Measurements from ENCODE around the gene VSTM2L. TPM values are rescaled to one million over a fixed set of nuclear protein-coding genes. Genes with fewer than 3 reads are reported as not detected.

VSTM2L gene
- total RNA-seq, 1 donor from 2014 or later, result not detected

GRCh38 chr20:37913567-37914366 is 10.8 kb downstream of the VSTM2L start:
- Mint-ChIP-seq H3K27me3 (peaks cover 51% of the 10 kb centered on the region), H3K9me3 (no peaks in the 10 kb centered on the region), H3K4me1 (peaks cover 19% of the 10 kb centered on the region), H3K36me3 (ENCODE audit: low read depth) (no peaks in the 10 kb centered on the region), H3K27ac (no peak overlapping the region), H3K4me3 (no peak overlapping the region)
- intact Hi-C loops (cut with micrococcal nuclease), result no loop called here
- ATAC-seq (ENCODE audit: low read depth) (no peak), DNase-seq (no peak)
- ChIA-PET POLR2A (interaction anchor here (0.8 kb wide), 1 partner anchor 119 kb away, joined by 3 read pairs; the partner anchor contains the start of gene TTI1), CTCF (no interaction called here)
- no peak for TF ChIP-seq CTCF (IDR thresholded peaks at IDR 0.05)

GRCh38 chr20:37914367-37914671 is 11.4 kb downstream of the VSTM2L start:
- no peak for ATAC-seq (ENCODE audit: low read depth)
- H3K9me3 Mint-ChIP-seq, result no peaks in the 10 kb centered on the region
- H3K4me3 Mint-ChIP-seq, result peak overlapping the region; percentile 71
- no peak overlapping the region for H3K27ac Mint-ChIP-seq
- intact Hi-C loops (cut with micrococcal nuclease), result no loop called here
- ChIA-PET CTCF (interaction anchor here (0.8 kb wide), 1 partner anchor 144 kb away, joined by 3 read pairs; no protein-coding TSS in a partner anchor), POLR2A (no interaction called here)
- no peaks in the 10 kb centered on the region for H3K36me3 Mint-ChIP-seq (ENCODE audit: low read depth)
- no peak for TF ChIP-seq CTCF (IDR thresholded peaks at IDR 0.05)
- H3K4me1 Mint-ChIP-seq, result peaks cover 19% of the 10 kb centered on the region
- DNase-seq, result no peak
- peaks cover 46% of the 10 kb centered on the region for H3K27me3 Mint-ChIP-seq

GRCh38 chr20:37914672-37915433 is 11.9 kb downstream of the VSTM2L start:
- H3K36me3 Mint-ChIP-seq (ENCODE audit: low read depth), result no peaks in the 10 kb centered on the region
- H3K4me1 Mint-ChIP-seq, result peaks cover 19% of the 10 kb centered on the region
- H3K27ac Mint-ChIP-seq, result no peak overlapping the region
- no peak for TF ChIP-seq CTCF (IDR thresholded peaks at IDR 0.05)
- intact Hi-C loops (cut with micrococcal nuclease), result no loop called here
- peak overlapping the region; percentile 71 for H3K4me3 Mint-ChIP-seq
- H3K9me3 Mint-ChIP-seq, result no peaks in the 10 kb centered on the region
- peak; percentile 26 for DNase-seq
- ChIA-PET CTCF (interaction anchor here (0.8 to 1.6 kb wide), 2 partner anchors 77 to 143 kb away, joined by 3 to 4 read pairs; no protein-coding TSS in a partner anchor), POLR2A (interaction anchor here (0.7 kb wide), 1 partner anchor 110 kb away, joined by 4 read pairs; no protein-coding TSS in a partner anchor)
- H3K27me3 Mint-ChIP-seq, result peaks cover 46% of the 10 kb centered on the region
- peak; percentile 21 for ATAC-seq (ENCODE audit: low read depth)

- H3K27me3 Mint-ChIP-seq, result peaks cover 46% of the 10 kb centered on the region
- ChIA-PET CTCF (interaction anchor here (0.8 to 1.6 kb wide), 2 partner anchors 77 to 143 kb away, joined by 3 to 4 read pairs; no protein-coding TSS in a partner anchor), POLR2A (interaction anchor here (0.7 kb wide), 1 partner anchor 111 kb away, joined by 4 read pairs; no protein-coding TSS in a partner anchor)
- no peak overlapping the region for H3K4me3 Mint-ChIP-seq
- H3K27ac Mint-ChIP-seq, result no peak overlapping the region
- no peak for ATAC-seq (ENCODE audit: low read depth)
- no peaks in the 10 kb centered on the region for H3K9me3 Mint-ChIP-seq
- H3K36me3 Mint-ChIP-seq (ENCODE audit: low read depth), result no peaks in the 10 kb centered on the region
- no peak for DNase-seq
- intact Hi-C loops (cut with micrococcal nuclease), result no loop called here
- TF ChIP-seq CTCF (IDR thresholded peaks at IDR 0.05), result no peak
- peaks cover 19% of the 10 kb centered on the region for H3K4me1 Mint-ChIP-seq
These were observed 12.5 kb downstream of the VSTM2L start for GRCh38 chr20:37915434-37915787.

Measured in activated B cell treated with CpG ODN at 0.5 μM for 24 hours (primary cell).